Liver (tissue), 3 donors: Measurements from ENCODE around the gene KDM2B.

Source experiments
- EGR1 ChIP-seq, 2 donors: IDR thresholded peaks; 2 replicates each; pipeline ENCODE4 v1.6.1; 2016 to 2018; ENCODE audit warnings: antibody characterized with exemption in 2 of 2, low read depth in 2 of 2
- RAD21 ChIP-seq, 2 donors: IDR thresholded peaks; 2 replicates each; pipeline ENCODE4 v1.6.1; 2016; ENCODE audit warnings: antibody characterized with exemption in 2 of 2, mild to moderate bottlenecking in 2 of 2
- REST ChIP-seq: IDR thresholded peaks from 2 replicates; pipeline ENCODE4 v1.6.1; 2016; ENCODE audit warnings: antibody characterized with exemption, mild to moderate bottlenecking
- TF ChIP-seq, protein P1 (sequence below): fragments of 150-350 bp; IDR thresholded peaks from 2 replicates; pipeline ENCODE4 v1.5.1; 2017; ENCODE audit warnings: improper control_type of control experiment, low read depth, low read length; ENCODE audit not compliant: missing input control
- TF ChIP-seq, protein P2 (sequence below): IDR thresholded peaks from 2 replicates; pipeline ENCODE4 v1.6.1; 2016; ENCODE audit warnings: antibody characterized with exemption
- donor health status: healthy.
- donor health status: healthy.

DNA sequence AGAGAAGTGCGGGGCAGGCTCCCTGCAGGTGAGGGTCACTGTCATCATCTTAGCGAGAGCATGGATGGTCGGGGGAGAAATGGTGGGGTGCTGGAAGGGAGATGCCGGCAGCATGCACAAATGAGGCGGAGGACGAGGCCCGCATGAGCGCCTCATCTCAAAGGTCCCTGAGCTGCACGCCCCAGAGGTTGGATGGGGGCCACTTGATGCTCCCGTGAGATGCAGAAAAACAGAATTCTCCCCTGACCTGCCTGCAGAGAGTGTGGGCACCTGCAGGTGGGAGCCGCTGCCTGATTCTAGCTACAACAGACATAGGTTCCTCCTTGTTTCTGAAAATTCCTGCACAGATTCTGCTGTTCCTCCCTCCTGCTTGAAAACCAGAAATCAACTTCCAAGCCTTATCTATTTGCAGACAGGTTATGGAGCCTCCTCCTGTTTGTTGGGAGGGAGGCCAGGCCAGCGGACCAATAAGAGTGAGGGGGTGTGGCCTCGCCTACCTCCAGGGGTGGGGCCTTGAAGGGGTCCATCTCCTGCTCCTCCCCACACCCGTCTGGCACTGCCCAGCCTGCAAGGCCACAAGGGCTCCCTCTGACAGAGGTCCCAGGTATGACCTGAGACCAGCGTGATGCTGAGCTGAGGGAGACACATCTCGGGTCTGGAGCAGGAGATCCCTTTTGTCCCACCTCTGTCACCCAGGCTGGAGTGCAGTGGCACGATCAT, 67.2 kb downstream of the KDM2B start:
- peak; percentile 74 for TF ChIP-seq REST
- TF ChIP-seq, protein P1, sequence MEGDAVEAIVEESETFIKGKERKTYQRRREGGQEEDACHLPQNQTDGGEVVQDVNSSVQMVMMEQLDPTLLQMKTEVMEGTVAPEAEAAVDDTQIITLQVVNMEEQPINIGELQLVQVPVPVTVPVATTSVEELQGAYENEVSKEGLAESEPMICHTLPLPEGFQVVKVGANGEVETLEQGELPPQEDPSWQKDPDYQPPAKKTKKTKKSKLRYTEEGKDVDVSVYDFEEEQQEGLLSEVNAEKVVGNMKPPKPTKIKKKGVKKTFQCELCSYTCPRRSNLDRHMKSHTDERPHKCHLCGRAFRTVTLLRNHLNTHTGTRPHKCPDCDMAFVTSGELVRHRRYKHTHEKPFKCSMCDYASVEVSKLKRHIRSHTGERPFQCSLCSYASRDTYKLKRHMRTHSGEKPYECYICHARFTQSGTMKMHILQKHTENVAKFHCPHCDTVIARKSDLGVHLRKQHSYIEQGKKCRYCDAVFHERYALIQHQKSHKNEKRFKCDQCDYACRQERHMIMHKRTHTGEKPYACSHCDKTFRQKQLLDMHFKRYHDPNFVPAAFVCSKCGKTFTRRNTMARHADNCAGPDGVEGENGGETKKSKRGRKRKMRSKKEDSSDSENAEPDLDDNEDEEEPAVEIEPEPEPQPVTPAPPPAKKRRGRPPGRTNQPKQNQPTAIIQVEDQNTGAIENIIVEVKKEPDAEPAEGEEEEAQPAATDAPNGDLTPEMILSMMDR = no peak
- peak in 1 of 2 donors; percentile 65 for TF ChIP-seq RAD21 (IDR thresholded peaks at IDR 0.05)
- no peak for TF ChIP-seq EGR1 (IDR thresholded peaks at IDR 0.05; ENCODE audit: low read depth in 2 of 2)
- TF ChIP-seq, protein P2, sequence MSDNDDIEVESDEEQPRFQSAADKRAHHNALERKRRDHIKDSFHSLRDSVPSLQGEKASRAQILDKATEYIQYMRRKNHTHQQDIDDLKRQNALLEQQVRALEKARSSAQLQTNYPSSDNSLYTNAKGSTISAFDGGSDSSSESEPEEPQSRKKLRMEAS = no peak
